Natural killer cell treated with Interleukin-12 subunit alpha and Interleukin-12 subunit beta and Interleukin-15 and Interleukin-18, amount 100 ng/mL, for 72 hours (primary cell): ENCODE results near the gene NAT16. TPM values are rescaled to one million over a fixed set of nuclear protein-coding genes. Genes with fewer than 3 reads are reported as not detected.

Source experiments
- ATAC-seq, 2 donors: fragments of 150-1000 bp; cut with Tn5 transposase in 1 of 2; sonication (Bioruptor Pico), chemical (Tn5 transposase) in 1 of 2; 2 replicates each; pipeline ENCODE4 v1.10.0; 2021
- DNase-seq: peaks from one replicate; pipeline ENCODE4 v3.0.0; 2022; ENCODE audit warnings: low spot score
- H3K27ac Mint-ChIP-seq, 2 donors: 1 replicate in 1 of 2; 2 replicates in 1 of 2; pipeline ENCODE4 v1.8.0; 2022; ENCODE audit warnings: mixed read lengths in 2 of 2, mild to moderate bottlenecking in 1 of 2, moderate library complexity in 1 of 2
- H3K27me3 Mint-ChIP-seq, 2 donors: 1 replicate in 1 of 2; 2 replicates in 1 of 2; pipeline ENCODE4 v1.8.0; 2022; ENCODE audit warnings: mixed read lengths in 2 of 2
- H3K36me3 Mint-ChIP-seq: one replicate; pipeline ENCODE4 v1.8.0; 2022; ENCODE audit warnings: mixed read lengths
- H3K4me1 Mint-ChIP-seq, 2 donors: 1 replicate in 1 of 2; 2 replicates in 1 of 2; pipeline ENCODE4 v1.8.0; 2022; ENCODE audit warnings: low read depth in 2 of 2, mixed read lengths in 2 of 2, mild to moderate bottlenecking in 1 of 2
- H3K4me3 Mint-ChIP-seq: one replicate; pipeline ENCODE4 v1.8.0; 2022; ENCODE audit warnings: mixed read lengths
- H3K9me3 Mint-ChIP-seq: 2 replicates; pipeline ENCODE4 v1.8.0; 2022; ENCODE audit warnings: mixed read lengths
- total RNA-seq, 2 donors: library from RNA; stranded (reverse); gene quantifications; one replicate each; pipeline ENCODE4 v1.2.3, GENCODE V29; 2022

The NAT16 gene
- not detected for total RNA-seq

DNA sequence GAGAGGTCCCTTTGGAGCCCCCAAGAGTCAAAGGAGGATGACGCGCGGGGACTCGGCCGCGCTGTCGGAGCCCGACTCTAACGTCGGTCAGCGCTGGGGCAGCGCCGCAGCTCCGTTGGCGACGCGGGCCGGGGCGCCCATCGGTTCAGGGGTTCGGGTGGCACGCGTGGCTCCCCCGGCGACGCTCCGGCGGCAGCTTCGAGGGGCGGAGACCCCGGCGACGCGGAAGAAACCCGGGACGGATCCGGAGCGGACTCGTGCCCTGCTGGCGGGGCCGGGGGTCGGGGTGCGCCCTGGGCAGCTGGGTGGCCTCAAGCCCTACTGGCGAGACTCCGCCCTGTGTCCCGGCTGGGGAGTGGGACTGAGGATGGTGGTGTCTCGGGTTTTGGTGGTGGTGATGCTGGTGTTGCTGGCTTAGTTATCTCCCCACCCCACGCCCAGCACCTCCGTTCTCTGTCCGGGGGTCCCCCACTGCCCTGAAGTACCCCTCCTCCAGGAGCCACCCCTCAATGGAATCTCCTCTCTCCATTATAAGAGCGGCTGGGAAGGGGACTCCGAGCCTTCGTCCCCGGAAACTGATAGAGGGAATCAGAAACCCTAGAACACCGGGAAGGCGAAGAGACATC, at the start of gene NAT16:
Gene NAT16 (minus strand): TSS at position 164 of the 626 bp plus-strand sequence. CDS start 5,486 bp downstream, outside the sequence.
- DNase-seq (no peak), ATAC-seq (no peak)
- H3K36me3 Mint-ChIP-seq = no peaks in the 10 kb centered on the region
- H3K27me3 Mint-ChIP-seq = peaks cover 45 to 47% of the 10 kb centered on the region in 2 donors
- H3K27ac Mint-ChIP-seq = no peak within 1 kb of the TSS
- H3K4me1 Mint-ChIP-seq = peaks cover 0 to 7% of the 10 kb centered on the region in 2 donors
- H3K9me3 Mint-ChIP-seq = no peaks in the 10 kb centered on the region
- H3K4me3 Mint-ChIP-seq = no peak within 1 kb of the TSS

DNA sequence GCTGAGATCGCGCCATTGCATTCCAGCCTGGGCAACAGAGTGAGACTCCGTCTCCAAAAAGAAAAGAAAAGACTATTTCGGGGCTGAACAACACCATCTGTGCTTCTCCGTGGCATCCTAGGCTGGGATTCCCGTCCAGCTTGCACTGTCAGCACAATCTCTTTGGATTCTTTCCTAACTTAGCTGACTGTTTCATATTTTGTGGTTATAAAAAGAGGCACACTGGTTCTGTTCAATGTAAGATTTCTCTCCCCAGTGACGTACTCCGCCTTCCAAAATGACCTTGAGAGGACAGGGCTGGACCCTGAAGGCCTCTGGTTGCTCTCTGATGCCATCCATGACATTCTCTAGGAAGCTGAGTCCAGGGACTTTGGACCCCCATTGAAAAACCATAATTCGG, 46.6 kb upstream of the NAT16 start:
- no peak overlapping the region for H3K4me3 Mint-ChIP-seq
- peaks cover 6 to 10% of the 10 kb centered on the region in 2 donors for H3K4me1 Mint-ChIP-seq
- DNase-seq (no peak), ATAC-seq (no peak)
- H3K27me3 Mint-ChIP-seq = no peaks in the 10 kb centered on the region
- no peaks in the 10 kb centered on the region for H3K36me3 Mint-ChIP-seq
- no peak overlapping the region for H3K27ac Mint-ChIP-seq
- H3K9me3 Mint-ChIP-seq = no peaks in the 10 kb centered on the region

DNA sequence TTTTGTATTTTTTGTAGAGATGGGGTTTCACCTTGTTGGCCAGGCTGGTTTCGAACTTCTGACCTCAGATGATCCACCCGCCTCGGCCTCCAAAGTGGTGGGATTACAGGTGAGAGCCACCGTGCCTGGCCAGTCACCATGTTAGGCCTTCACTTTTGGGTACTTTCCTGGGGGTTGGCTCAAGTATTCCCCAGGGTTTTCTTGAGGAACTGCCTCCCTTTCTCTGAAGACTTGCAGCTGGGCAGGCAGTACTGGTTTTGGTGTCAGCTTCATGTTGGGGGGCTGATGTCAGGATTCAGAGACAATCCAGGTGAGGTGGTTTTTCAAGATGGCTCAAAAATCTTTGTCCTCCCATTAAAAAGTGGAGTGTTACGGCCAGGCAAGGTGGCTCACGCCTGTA, 45.6 kb upstream of the NAT16 start:
- no peak overlapping the region for H3K27ac Mint-ChIP-seq

DNA sequence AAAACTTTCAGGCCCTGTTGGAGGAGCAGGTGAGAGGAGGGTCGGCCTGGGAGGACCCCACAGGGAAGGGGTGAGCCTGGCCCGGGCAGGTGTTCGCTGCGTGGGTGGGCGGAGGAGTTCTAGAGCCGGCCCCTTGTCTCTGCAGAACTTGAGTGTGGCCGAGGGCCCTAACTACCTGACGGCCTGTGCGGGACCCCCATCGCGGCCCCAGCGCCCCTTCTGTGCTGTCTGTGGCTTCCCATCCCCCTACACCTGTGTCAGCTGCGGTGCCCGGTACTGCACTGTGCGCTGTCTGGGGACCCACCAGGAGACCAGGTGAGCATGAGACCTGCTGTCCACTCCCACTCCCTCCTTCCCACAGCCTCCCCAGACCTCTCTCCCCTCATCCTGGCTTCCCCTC, 43.4 kb upstream of the NAT16 start:
- Mint-ChIP-seq H3K36me3 (no peaks in the 10 kb centered on the region), H3K27me3 (no peaks in the 10 kb centered on the region), H3K4me1 (peaks cover 15 to 17% of the 10 kb centered on the region in 2 donors), H3K4me3 (no peak overlapping the region), H3K9me3 (no peaks in the 10 kb centered on the region), H3K27ac (no peak overlapping the region)
- DNase-seq (no peak), ATAC-seq (no peak)

More for the DNA sequence above, 45.6 kb upstream of the NAT16 start:
- Mint-ChIP-seq H3K27me3 (no peaks in the 10 kb centered on the region), H3K4me3 (no peak overlapping the region), H3K4me1 (peaks cover 4 to 13% of the 10 kb centered on the region in 2 donors), H3K36me3 (no peaks in the 10 kb centered on the region), H3K9me3 (no peaks in the 10 kb centered on the region)
- no peak for ATAC-seq
- no peak for DNase-seq

DNA sequence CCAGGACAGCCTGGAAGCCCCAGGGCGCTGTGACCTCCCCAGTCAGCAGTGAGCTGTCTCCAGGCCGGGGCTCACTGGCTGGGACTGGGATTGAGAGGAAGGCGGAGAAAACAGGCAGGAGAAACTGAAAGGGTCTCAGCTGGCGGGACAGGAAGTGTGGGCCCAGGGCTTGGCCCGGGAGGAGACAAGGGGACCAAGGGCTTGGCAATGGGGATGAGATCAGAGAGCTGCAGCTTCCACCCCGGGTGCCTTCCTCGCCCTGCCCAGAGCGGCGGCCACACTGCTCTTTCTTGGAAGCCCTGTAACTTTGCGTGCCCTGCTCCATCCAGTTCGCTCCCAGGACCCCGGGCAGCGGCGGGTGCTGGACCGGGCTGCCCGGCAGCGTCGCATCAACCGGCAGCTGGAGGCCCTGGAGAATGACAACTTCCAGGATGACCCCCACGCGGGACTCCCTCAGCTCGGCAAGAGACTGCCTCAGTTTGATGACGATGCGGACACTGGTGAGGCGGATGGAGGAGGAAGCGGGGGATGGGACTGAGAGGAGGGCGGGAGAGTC, 42.3 kb upstream of the NAT16 start:
- ATAC-seq (no peak), DNase-seq (no peak)
- no peak overlapping the region for H3K4me3 Mint-ChIP-seq
- H3K9me3 Mint-ChIP-seq = no peaks in the 10 kb centered on the region
- no peaks in the 10 kb centered on the region for H3K27me3 Mint-ChIP-seq
- H3K36me3 Mint-ChIP-seq = no peaks in the 10 kb centered on the region
- H3K4me1 Mint-ChIP-seq = peaks cover 18 to 22% of the 10 kb centered on the region in 2 donors
- no peak overlapping the region for H3K27ac Mint-ChIP-seq

DNA sequence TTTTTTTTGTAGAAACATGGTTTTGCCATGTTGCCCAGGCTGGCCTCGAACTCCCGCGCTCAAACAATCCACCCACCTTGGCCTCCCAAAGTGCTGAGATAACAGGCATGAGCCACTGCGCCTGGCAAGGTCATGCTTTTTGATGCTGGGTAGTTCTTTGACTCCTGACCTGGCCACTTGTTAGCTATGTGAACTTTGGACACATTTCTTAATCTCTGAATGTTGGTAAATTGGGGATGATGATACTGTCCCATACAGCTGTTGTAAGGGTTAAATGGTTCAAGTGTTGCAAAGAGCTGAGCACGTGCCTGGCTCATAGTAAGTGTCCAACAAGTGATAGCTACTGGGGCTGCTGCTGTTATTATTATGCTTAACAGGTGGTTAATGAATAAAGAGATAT, 40.2 kb upstream of the NAT16 start:
- no peak overlapping the region for H3K4me3 Mint-ChIP-seq
- no peaks in the 10 kb centered on the region for H3K9me3 Mint-ChIP-seq
- no peak for ATAC-seq
- H3K27ac Mint-ChIP-seq = no peak overlapping the region
- no peaks in the 10 kb centered on the region for H3K27me3 Mint-ChIP-seq
- no peaks in the 10 kb centered on the region for H3K36me3 Mint-ChIP-seq
- DNase-seq = no peak
- H3K4me1 Mint-ChIP-seq = peaks cover 30 to 34% of the 10 kb centered on the region in 2 donors

DNA sequence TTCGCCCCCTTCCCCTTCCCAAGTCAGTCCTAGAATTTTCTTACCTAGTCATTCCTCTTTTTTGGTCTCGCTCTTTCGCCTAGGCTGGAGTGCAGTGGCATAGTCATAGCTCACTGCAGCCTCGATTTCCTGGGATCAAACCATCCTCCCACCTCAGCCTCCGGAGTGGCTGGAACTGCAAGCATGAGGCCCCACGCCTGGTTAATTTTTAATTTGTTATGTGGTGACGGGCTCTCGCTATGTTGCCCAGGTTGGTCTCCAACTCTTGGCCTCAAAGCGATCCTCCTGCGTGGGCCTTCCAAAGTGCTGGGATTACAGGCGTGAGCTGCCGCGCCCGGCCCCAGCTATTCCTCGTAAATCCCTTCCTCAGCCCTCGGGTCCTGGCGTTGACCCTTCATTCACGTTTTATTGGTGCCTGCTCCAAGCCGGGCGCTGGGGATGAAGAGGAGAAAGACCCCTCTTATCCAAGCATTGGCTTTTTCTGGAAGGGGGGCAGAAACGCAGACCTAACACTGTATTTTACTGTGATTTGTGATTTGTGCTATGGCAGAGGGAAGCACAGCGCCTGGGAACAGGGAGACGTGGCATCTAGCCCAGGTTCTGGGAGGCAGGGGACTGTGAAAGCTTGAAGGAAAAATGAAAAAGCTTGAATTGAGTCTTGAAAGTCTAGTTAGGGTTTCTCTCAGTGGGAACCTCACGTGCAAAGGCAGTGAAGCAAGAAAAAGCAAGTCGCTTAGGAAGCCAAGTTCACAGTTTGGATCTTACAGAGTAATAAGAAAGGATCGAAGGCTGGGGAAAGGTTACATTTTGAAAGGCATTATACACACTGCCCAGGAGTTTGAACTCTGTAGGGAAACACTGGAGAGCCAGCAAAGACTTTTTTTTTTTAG, 38.4 kb upstream of the NAT16 start:
- H3K9me3 Mint-ChIP-seq = no peaks in the 10 kb centered on the region
- H3K27ac Mint-ChIP-seq = peak overlapping the region; percentile 91 to 97
- H3K4me1 Mint-ChIP-seq = peaks cover 30 to 34% of the 10 kb centered on the region in 2 donors
- H3K27me3 Mint-ChIP-seq = no peaks in the 10 kb centered on the region
- peak in 1 of 2 donors; percentile 1 for ATAC-seq
- DNase-seq = no peak
- H3K4me3 Mint-ChIP-seq = peak overlapping the region; percentile 97
- no peaks in the 10 kb centered on the region for H3K36me3 Mint-ChIP-seq

DNA sequence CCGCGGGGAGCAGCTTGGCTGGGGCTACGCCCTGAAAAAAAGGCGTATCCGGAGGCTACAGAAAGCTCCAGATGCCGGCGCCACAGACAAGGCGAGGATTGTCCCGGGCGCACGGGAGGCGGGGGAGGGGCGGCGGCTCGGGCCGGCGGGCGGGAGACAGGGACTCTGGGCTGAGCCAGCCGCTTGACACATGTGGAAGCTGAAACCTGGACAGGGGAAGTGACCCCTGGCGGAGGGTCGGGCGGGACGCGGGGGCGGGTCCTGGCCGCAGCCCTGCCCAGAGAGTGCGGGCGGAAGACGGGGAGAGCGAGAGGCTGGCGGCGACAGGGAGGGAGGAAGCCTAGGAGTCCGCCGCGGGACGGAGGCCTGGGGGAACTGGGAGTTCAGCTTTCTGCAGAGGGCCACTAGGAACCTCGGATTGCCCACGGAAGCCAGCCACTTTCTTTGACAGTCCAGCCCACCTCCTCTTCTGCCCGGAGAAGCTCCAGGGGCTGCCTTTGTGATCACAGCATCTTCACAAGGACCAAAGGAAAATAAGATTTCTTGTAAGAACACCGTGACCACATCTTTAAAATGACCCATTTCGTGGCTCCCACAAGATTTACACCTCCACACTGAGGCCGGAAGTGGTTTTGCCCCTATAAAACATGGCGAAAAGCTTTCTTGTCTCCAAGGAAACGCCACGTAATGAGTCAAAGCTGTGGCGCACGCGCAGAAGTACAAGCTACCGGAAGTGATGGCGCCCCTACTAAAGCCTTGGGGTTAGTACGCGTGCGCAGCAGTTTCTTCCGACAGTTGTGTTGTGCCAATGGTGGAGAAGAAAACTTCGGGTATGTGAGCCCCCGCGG, 37.5 kb upstream of the NAT16 start, which contains the start of the genes PLOD3 and ZNHIT1:
Gene PLOD3 (minus strand): TSS at position 194 of the 848 bp plus-strand sequence. CDS start 307 bp downstream, outside the sequence.
Gene ZNHIT1 (plus strand): TSS at position 778 of the 848 bp plus-strand sequence. CDS start 31 bp downstream, at position 809.
- H3K4me3 Mint-ChIP-seq = peak within 1 kb of the TSS; percentile 97
- H3K36me3 Mint-ChIP-seq = no peaks in the 10 kb centered on the region
- peak within 1 kb of the TSS; percentile 91 to 97 for H3K27ac Mint-ChIP-seq
- peaks cover 30 to 34% of the 10 kb centered on the region in 2 donors for H3K4me1 Mint-ChIP-seq
- H3K9me3 Mint-ChIP-seq = no peaks in the 10 kb centered on the region
- no peaks in the 10 kb centered on the region for H3K27me3 Mint-ChIP-seq
- peak; percentile 95 for DNase-seq
- ATAC-seq = peak; percentile 81 to 88

DNA sequence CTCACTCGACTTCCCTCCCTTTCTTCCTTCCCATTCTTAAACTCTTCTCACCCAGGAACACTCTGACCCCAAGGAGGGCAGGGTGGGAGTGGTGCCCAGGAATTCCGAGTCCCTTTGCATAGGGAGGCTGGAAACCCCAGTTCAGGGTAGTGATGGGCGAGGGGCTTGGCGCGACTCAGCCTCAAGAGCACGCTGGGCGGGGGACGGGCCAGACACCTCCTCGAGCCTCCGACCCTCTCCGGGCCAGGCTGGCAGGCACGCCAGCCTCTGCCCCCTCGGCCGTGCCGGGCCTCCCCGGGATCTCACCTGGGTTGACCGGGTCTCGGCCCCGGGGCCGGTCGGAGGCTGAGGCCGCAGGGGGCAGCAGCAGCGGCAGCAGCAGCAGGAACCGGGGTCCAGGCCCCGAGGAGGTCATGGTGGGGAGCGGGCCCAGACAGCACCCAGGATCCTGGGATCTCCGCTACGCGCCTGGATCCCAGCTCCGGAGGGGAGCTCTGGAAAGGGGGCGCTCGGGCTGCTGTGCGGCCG, 36.8 kb upstream of the NAT16 start:
- Mint-ChIP-seq H3K36me3 (no peaks in the 10 kb centered on the region), H3K4me1 (peaks cover 27 to 34% of the 10 kb centered on the region in 2 donors), H3K9me3 (no peaks in the 10 kb centered on the region), H3K27me3 (no peaks in the 10 kb centered on the region), H3K4me3 (peak overlapping the region; percentile 97), H3K27ac (peak overlapping the region; percentile 91 to 97)
- ATAC-seq = peak in 1 of 2 donors; percentile 41
- DNase-seq = no peak

DNA sequence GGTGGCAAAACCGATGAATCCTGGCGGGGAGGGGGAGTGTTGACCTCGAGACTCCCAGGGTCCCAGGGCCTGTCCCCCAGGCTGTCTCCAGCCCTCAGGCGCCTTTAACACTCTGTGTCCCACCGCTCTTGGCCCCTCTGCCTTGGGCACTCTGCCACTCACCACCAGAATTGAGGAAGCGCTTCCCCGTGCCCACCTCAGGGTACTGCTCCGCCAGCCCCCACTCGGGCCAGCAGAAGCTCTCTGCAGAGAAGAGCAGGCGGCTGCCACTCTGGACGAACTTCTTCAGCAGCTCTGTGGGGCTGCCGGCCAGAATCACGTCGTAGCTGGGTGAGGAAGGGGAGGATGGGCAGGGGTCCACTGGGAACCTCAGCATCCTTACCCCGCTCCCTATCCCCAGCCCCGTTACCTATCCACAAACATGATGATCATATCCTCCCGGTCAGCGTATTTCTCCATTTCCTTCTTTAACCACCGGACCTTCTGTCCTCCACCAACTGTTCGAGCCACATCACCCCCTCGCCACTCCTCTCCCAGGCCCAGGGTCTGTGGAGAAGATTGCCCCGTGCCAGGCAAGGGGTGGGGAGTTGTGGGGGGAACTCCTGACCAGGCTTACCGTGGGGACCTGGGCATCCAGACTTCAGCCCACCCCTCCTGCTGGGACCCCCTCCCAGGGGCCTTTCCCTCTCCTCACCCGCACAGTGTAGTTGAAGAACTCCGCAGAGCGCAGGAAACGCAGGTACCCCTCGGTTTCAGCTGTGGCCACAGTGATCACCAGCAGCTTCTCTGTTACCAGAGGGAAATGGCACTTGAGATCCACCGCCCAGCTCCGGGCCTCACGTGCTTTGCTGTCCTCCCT, 36.1 kb upstream of the NAT16 start:
- H3K4me1 Mint-ChIP-seq = peaks cover 20 to 34% of the 10 kb centered on the region in 2 donors
- ATAC-seq (no peak), DNase-seq (no peak)
- no peaks in the 10 kb centered on the region for H3K9me3 Mint-ChIP-seq
- H3K27ac Mint-ChIP-seq = peak overlapping the region; percentile 91 to 97
- H3K27me3 Mint-ChIP-seq = no peaks in the 10 kb centered on the region
- peak overlapping the region; percentile 97 for H3K4me3 Mint-ChIP-seq
- no peaks in the 10 kb centered on the region for H3K36me3 Mint-ChIP-seq

DNA sequence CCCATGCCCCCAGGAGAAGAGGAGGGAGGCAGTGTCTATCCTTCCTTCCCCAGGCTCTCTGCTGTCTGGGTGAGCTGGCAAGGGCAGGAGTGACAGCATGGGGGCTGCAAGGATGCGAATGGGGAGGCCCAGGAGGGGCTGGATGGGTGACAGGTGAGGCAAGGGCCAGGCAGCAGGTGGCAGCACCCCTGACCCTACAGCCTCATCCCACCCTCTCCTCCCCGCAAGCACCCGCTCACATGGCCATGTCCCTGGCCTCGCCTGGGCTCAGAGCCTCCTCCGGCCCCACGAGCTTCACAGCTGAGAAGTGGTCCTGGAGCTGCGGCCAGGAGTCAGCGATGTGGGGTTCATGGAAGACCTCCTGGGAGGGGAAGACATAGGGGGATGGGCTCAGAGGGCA, 31.9 kb upstream of the NAT16 start:
- DNase-seq (no peak), ATAC-seq (no peak)
- H3K27me3 Mint-ChIP-seq = no peaks in the 10 kb centered on the region
- H3K36me3 Mint-ChIP-seq = no peaks in the 10 kb centered on the region
- H3K4me3 Mint-ChIP-seq = no peak overlapping the region
- no peaks in the 10 kb centered on the region for H3K9me3 Mint-ChIP-seq
- H3K4me1 Mint-ChIP-seq = peaks cover 12% of the 10 kb centered on the region in 2 donors
- H3K27ac Mint-ChIP-seq = no peak overlapping the region

DNA sequence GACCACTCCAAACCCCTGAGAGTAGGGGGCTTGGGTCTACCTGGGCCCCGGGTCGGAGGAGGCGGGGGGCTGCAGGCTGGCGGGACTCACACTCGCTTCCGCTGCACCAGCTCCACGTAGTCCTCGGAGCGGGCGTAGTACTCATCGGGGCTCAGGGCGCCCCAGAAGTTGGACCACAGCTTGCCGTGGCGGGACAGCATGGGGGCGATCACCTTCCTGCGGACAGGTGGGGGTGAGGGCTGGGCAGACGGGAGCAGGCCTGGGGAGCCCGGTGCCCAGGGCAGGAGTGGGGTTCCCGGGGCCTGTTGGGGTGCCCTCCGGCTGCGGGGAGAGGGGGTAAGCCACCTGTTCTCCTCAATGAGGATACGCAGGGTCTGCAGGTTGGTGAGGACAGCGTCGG, 31.4 kb upstream of the NAT16 start:
- peaks cover 8 to 9% of the 10 kb centered on the region in 2 donors for H3K4me1 Mint-ChIP-seq
- no peak for ATAC-seq
- no peak overlapping the region for H3K27ac Mint-ChIP-seq
- H3K4me3 Mint-ChIP-seq = no peak overlapping the region
- H3K27me3 Mint-ChIP-seq = no peaks in the 10 kb centered on the region
- no peaks in the 10 kb centered on the region for H3K36me3 Mint-ChIP-seq
- no peaks in the 10 kb centered on the region for H3K9me3 Mint-ChIP-seq
- no peak for DNase-seq
